Left renal pelvis (tissue), 4 donors: ENCODE data around the gene VAV2. TPM values are rescaled to one million over a fixed set of nuclear protein-coding genes. Genes with fewer than 3 reads are reported as not detected.

Experiments
- DNase-seq, 4 donors: peaks; one replicate each; pipeline ENCODE4 v3.0.0-alpha.2; 2013; ENCODE audit warnings: low read depth in 4 of 4, low spot score in 3 of 4
- polyA plus RNA-seq, 4 donors: library from polyadenylated mRNA; unstranded; fragments of 120-200 nt; gene quantifications; one replicate each; pipeline ENCODE4 v1.2.1, GENCODE V29; 2013; ENCODE audit not compliant: insufficient read length in 4 of 4

VAV2 gene
- polyA plus RNA-seq, 4 donors = 14.7 to 47.1 (median 34.7) TPM

GRCh38 chr9:133943781-133944745, 48.1 kb downstream of the VAV2 start:
- DNase-seq = no peak

- no peak for DNase-seq
These were observed 48.9 kb downstream of the VAV2 start for GRCh38 chr9:133943036-133943780.

GRCh38 chr9:133942206-133942975, 49.7 kb downstream of the VAV2 start:
- no peak for DNase-seq

- DNase-seq = no peak
These were observed 52.3 kb downstream of the VAV2 start for GRCh38 chr9:133939845-133940244.

GRCh38 chr9:133939171-133939785, 52.8 kb downstream of the VAV2 start:
- DNase-seq = no peak

- no peak for DNase-seq
These were observed 53.4 kb downstream of the VAV2 start for GRCh38 chr9:133938753-133939152.

- DNase-seq = no peak
These were observed 54.0 kb downstream of the VAV2 start for GRCh38 chr9:133938086-133938485.

- DNase-seq = no peak
These were observed 55.0 kb downstream of the VAV2 start for GRCh38 chr9:133937120-133937519.

GRCh38 chr9:133935328-133936005, 56.7 kb downstream of the VAV2 start:
- DNase-seq = no peak

GRCh38 chr9:133934482-133935232, 57.5 kb downstream of the VAV2 start:
- no peak for DNase-seq

GRCh38 chr9:133933426-133934026, 58.6 kb downstream of the VAV2 start:
- DNase-seq = no peak

- DNase-seq = no peak
These were observed 59.5 kb downstream of the VAV2 start for GRCh38 chr9:133932633-133933032.

GRCh38 chr9:133932181-133932580, 59.9 kb downstream of the VAV2 start:
- DNase-seq = no peak

GRCh38 chr9:133930682-133931485, 61.2 kb downstream of the VAV2 start:
- DNase-seq = no peak

GRCh38 chr9:133930046-133930681, 62.0 kb downstream of the VAV2 start:
- no peak for DNase-seq

GRCh38 chr9:133929599-133929998, 62.5 kb downstream of the VAV2 start:
- DNase-seq = no peak

- no peak for DNase-seq
These were observed 63.8 kb downstream of the VAV2 start for GRCh38 chr9:133928248-133928764.
